H1 (cell line): ENCODE measurements around the gene SLIT3. TPM values are rescaled to one million over a fixed set of nuclear protein-coding genes. Genes with fewer than 3 reads are reported as not detected.

Experiments
- ATF3 ChIP-seq: IDR thresholded peaks from 2 replicates; pipeline ENCODE4 v1.6.1; 2011; ENCODE audit warnings: low read depth, mild to moderate bottlenecking, low read length; ENCODE audit not compliant: insufficient read depth
- BCL11A ChIP-seq, 2 experiments: IDR thresholded peaks; one replicate each; pipeline ENCODE4 v1.6.1; 2011; ENCODE audit warnings: low read depth in 2 of 2, low read length in 2 of 2, mild to moderate bottlenecking in 2 of 2
- CHD1 ChIP-seq: IDR thresholded peaks from 2 replicates; pipeline ENCODE4 v1.6.1; 2012; ENCODE audit warnings: low read depth, low read length, improper control_type of control experiment
- CTCF ChIP-seq, 3 experiments: IDR thresholded peaks; 1 replicate in 2 of 3; 2 replicates in 1 of 3; pipeline versions ENCODE4 v1.5.1 to v1.6.1; 2011; ENCODE audit warnings: low read length in 3 of 3, mild to moderate bottlenecking in 3 of 3, inconsistent platforms in 2 of 3, low read depth in 1 of 3, moderate library complexity in 1 of 3; ENCODE audit not compliant: insufficient read depth in 1 of 3; ENCODE audit errors: control extremely low read depth in 1 of 3
- POU5F1 ChIP-seq: IDR thresholded peaks from 2 replicates; pipeline ENCODE4 v1.6.1; 2011; ENCODE audit warnings: low read depth, mild to moderate bottlenecking, low read length, moderate library complexity
- RXRA ChIP-seq: IDR thresholded peaks from 2 replicates; pipeline ENCODE4 v1.6.1; 2011; ENCODE audit warnings: low read depth, mild to moderate bottlenecking, low read length, moderate library complexity; ENCODE audit not compliant: insufficient read depth
- SAP30 ChIP-seq: fragments of 300-600 bp; sonication (generic); IDR thresholded peaks from 2 replicates; pipeline ENCODE4 v1.7.1; 2012; ENCODE audit warnings: low read length, moderate library complexity, mild to moderate bottlenecking, inconsistent platforms; ENCODE audit not compliant: insufficient read depth, insufficient replicate concordance
- polyA plus RNA-seq, 7 experiments: library from polyadenylated mRNA; depleted of rRNA in 3 of 7; stranded (reverse) in 5 of 7; unstranded in 2 of 7; fragments of >200 nt in 5 of 7; fragments of 200-250 nt in 2 of 7; gene quantifications; 1 replicate in 5 of 7; 2 replicates in 1 of 7; 4 replicates in 1 of 7; pipeline versions ENCODE4 v1.2.1 to v1.2.3, GENCODE V29; 2011 to 2013; ENCODE audit warnings: missing spikeins in 2 of 7, mixed read lengths in 2 of 7
- total RNA-seq: library from RNA; stranded (reverse); fragmentation: NEBNext Ultra II Directional; extraction: Animal tissue kit (Norgen Biotek cat#: 25700); gene quantifications from 2 replicates; pipeline ENCODE4 v1.2.1, GENCODE V29; 2021

SLIT3 gene
- total and polyA plus RNA-seq, 2 of the 8 experiments (the other 6 are each of a cell fraction or from before 2014, with no cell fraction given): 1.1 to 1.2 TPM

GRCh38 chr5:168654211-168654721 is 646.7 kb downstream of the SLIT3 start (continued):
- TF ChIP-seq CHD1 (no peak), POU5F1 (no peak), CTCF (IDR thresholded peaks at IDR 0.05; ENCODE audit: control extremely low read depth in 1 of 3, insufficient read depth in 1 of 3, low read depth in 1 of 3, low read length in 3 of 3) (no peak), RXRA (no peak), ATF3 (no peak), SAP30 (no peak), BCL11A (IDR thresholded peaks at IDR 0.05; ENCODE audit: low read depth in 2 of 2, low read length in 2 of 2) (no peak)
